HG03103 (cell line): Measurements from ENCODE around the gene PSMC1.
"Not testable (repeated sequence)": the region's sequence is repeated elsewhere in the genome, so short reads cannot be mapped to it uniquely, and the experiment has no call there.

Source experiments
- ATAC-seq: cut with Tn5 transposase; IDR thresholded peaks from one replicate; pipeline ENCODE4 v1.9.1; 2021; ENCODE audit warnings: low read depth; ENCODE audit not compliant: unreplicated experiment

Gene PSMC1

GRCh38 chr14:90256354-90257131, at the start of gene PSMC1:
TSS of gene PSMC1 (plus strand) at chr14:90256553. CDS start at chr14:90256598, 45 bp downstream.
- ATAC-seq, result peak; percentile 94

GRCh38 chr14:90213099-90213748, 43.1 kb upstream of the PSMC1 start:
- ATAC-seq, result no peak

- ATAC-seq, result no peak
Measured at GRCh38 chr14:90228478-90228877, 27.9 kb upstream of the PSMC1 start.

- ATAC-seq, result not testable (repeated sequence)
Measured at GRCh38 chr14:90229942-90230341, 26.4 kb upstream of the PSMC1 start.

- no peak for ATAC-seq
Measured at GRCh38 chr14:90235179-90235976, 21.0 kb upstream of the PSMC1 start.

GRCh38 chr14:90239139-90239538, 17.2 kb upstream of the PSMC1 start:
- ATAC-seq, result no peak

GRCh38 chr14:90242444-90242843, 13.9 kb upstream of the PSMC1 start:
- no peak for ATAC-seq

GRCh38 chr14:90246936-90247335, 9.4 kb upstream of the PSMC1 start:
- no peak for ATAC-seq

- ATAC-seq, result not testable (repeated sequence)
Measured at GRCh38 chr14:90247441-90247840, 8.9 kb upstream of the PSMC1 start.

- ATAC-seq, result no peak
Measured at GRCh38 chr14:90248594-90248993, 7.8 kb upstream of the PSMC1 start.

- ATAC-seq, result no peak
Measured at GRCh38 chr14:90253826-90254225, 2.5 kb upstream of the PSMC1 start.

GRCh38 chr14:90255871-90256270, 482 bp upstream of the PSMC1 start:
- ATAC-seq, result no peak

- peak; percentile 62 for ATAC-seq
Measured at GRCh38 chr14:90263748-90264449, 7.5 kb downstream of the PSMC1 start.

- ATAC-seq, result no peak
Measured at GRCh38 chr14:90266441-90267154, 10.2 kb downstream of the PSMC1 start.

- ATAC-seq, result no peak
Measured at GRCh38 chr14:90268420-90268819, 12.1 kb downstream of the PSMC1 start.

- ATAC-seq, result no peak
Measured at GRCh38 chr14:90272523-90272922, 16.2 kb downstream of the PSMC1 start.

GRCh38 chr14:90273532-90273931, 17.2 kb downstream of the PSMC1 start:
- no peak for ATAC-seq

GRCh38 chr14:90274019-90274418, 17.7 kb downstream of the PSMC1 start:
- no peak for ATAC-seq

- ATAC-seq, result no peak
Measured at GRCh38 chr14:90274808-90275457, 18.6 kb downstream of the PSMC1 start.

GRCh38 chr14:90275458-90275814, 19.1 kb downstream of the PSMC1 start:
- no peak for ATAC-seq
